Body of pancreas (tissue), 4 donors: ENCODE results near the gene FGF14. TPM values are rescaled to one million over a fixed set of nuclear protein-coding genes. Genes with fewer than 3 reads are reported as not detected.

ENCODE experiments used
- ATAC-seq: fragments of 150-250 bp; one replicate; pipeline ENCODE4 v1.9.1; 2016
- DNase-seq, 4 donors: peaks; one replicate each; pipeline ENCODE4 v3.0.0-alpha.2; 2019
- H3K27ac ChIP-seq, 4 donors: fragments of 200-600 bp; sonication (generic); 1 replicate in 3 of 4; 2 replicates in 1 of 4; pipeline versions ENCODE4 v1.5.1 to v1.6.1; 2016 to 2019; ENCODE audit warnings: mild to moderate bottlenecking in 1 of 4, mixed read lengths in 1 of 4, moderate library complexity in 1 of 4
- H3K27me3 ChIP-seq, 2 donors: fragments of 200-600 bp; sonication (generic); one replicate each; pipeline ENCODE4 v1.6.0; 2016; ENCODE audit warnings: mild to moderate bottlenecking in 1 of 2
- H3K36me3 ChIP-seq, 2 donors: fragments of 200-600 bp; sonication (generic); replicated peaks in 1 of 2; 2 replicates each; pipeline ENCODE4 v1.5.1; 2016; ENCODE audit warnings: low read depth in 2 of 2; ENCODE audit not compliant: insufficient read depth in 1 of 2
- H3K4me1 ChIP-seq: fragments of 200-600 bp; sonication (generic); one replicate; pipeline ENCODE4 v1.6.0; 2016
- H3K4me3 ChIP-seq, 2 donors: fragments of 200-600 bp; sonication (generic); 1 replicate in 1 of 2; 2 replicates in 1 of 2; pipeline ENCODE4 v1.5.1; 2016 to 2019
- H3K9me3 ChIP-seq, 3 donors: fragments of 200-600 bp; sonication (generic); 1 replicate in 2 of 3; 2 replicates in 1 of 3; pipeline ENCODE4 v1.5.1; 2016
- CTCF ChIP-seq, 7 experiments: fragments of 450-650 bp in 4 of 7; fragments of 200-600 bp in 3 of 7; sonication (generic) in 3 of 7; IDR thresholded peaks; one replicate each; pipeline ENCODE4 v1.5.1; 2016 to 2019; ENCODE audit warnings: antibody characterized with exemption in 7 of 7
- POLR2A ChIP-seq, 3 donors: fragments of 450-650 bp; IDR thresholded peaks; one replicate each; pipeline ENCODE4 v1.6.1; 2016; ENCODE audit warnings: antibody characterized with exemption in 3 of 3, mild to moderate bottlenecking in 2 of 3
- WGBS, 2 donors: methylation state at CpG; one replicate each; pipeline ENCODE4 v1.1.5; 2017; 5-methylcytosine and 5-hydroxymethylcytosine counted together
- intact Hi-C: fragments of 100-400 bp; cut with DNase I; formaldehyde crosslinking; loops from one replicate; pipeline ENCODE4 v1.15.1; 2023
- total RNA-seq, 2 donors: library from RNA; depleted of rRNA; stranded (reverse); fragments of >200 nt; gene quantifications; one replicate each; pipeline ENCODE4 v1.1.0, GENCODE V29; 2016

The FGF14 gene
- total RNA-seq, 2 donors from 2014 or later = under 0.01 to 0.52 TPM

- 65% methylated on average over 6 to 7 of the region's 7 CpGs for WGBS, 2 donors
- intact Hi-C loops = no loop called here
Measured at GRCh38 chr13:102291587-102292218, 110.1 kb downstream of the FGF14 start.

DNA sequence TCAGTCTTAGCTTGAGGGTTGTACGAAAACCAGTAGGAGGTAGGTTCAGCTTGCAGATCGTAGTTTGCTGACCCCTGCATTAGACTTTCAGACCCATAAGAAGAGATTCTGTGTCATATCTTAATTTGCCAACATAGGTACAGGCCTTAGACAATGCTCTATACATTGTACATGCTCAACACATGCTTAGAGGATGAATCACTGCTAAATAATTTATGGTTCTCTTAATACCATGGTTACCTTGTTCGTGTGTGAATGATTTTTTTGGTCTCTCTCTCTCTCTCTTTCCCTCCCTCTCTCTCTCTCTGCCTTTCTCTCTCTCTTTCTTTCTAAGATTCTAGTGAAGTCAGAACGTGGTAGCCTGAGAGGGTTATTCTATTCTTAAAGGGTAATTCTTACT is 112.2 kb downstream of the FGF14 start:
- no peak for TF ChIP-seq CTCF (IDR thresholded peaks at IDR 0.05)
- no peak for TF ChIP-seq POLR2A (IDR thresholded peaks at IDR 0.05)
- ATAC-seq (no peak), DNase-seq (no peak)
- Histone ChIP-seq H3K4me3 (no peak overlapping the region), H3K9me3 (no peaks in the 10 kb centered on the region), H3K27me3 (no peaks in the 10 kb centered on the region), H3K27ac (no peak overlapping the region), H3K4me1 (no peaks in the 10 kb centered on the region), H3K36me3 (no peaks in the 10 kb centered on the region)
- intact Hi-C loops = no loop called here
- WGBS, 2 donors = 53 to 62% methylated on average over 4 of the region's 4 CpGs

More at GRCh38 chr13:102291587-102292218, 110.1 kb downstream of the FGF14 start:
- Histone ChIP-seq H3K4me3 (no peak overlapping the region), H3K27ac (no peak overlapping the region), H3K36me3 (no peaks in the 10 kb centered on the region), H3K4me1 (no peaks in the 10 kb centered on the region), H3K9me3 (no peaks in the 10 kb centered on the region), H3K27me3 (no peaks in the 10 kb centered on the region)
- ATAC-seq = peak; percentile 30
- TF ChIP-seq POLR2A (IDR thresholded peaks at IDR 0.05) (no peak), CTCF (IDR thresholded peaks at IDR 0.05) (no peak)
- DNase-seq = peak in 1 of 4 donors; percentile 6

- H3K27ac ChIP-seq = no peak overlapping the region
- no peak overlapping the region for H3K4me3 ChIP-seq
- no peak for ATAC-seq
- WGBS, 2 donors = 71 to 77% methylated on average over 1 of the region's 1 CpG
- no peaks in the 10 kb centered on the region for H3K9me3 ChIP-seq
- DNase-seq = no peak
- no peak for TF ChIP-seq POLR2A (IDR thresholded peaks at IDR 0.05)
- no peak for TF ChIP-seq CTCF (IDR thresholded peaks at IDR 0.05)
- intact Hi-C loops = no loop called here
- no peaks in the 10 kb centered on the region for H3K4me1 ChIP-seq
- no peaks in the 10 kb centered on the region for H3K36me3 ChIP-seq
- no peaks in the 10 kb centered on the region for H3K27me3 ChIP-seq
Measured at GRCh38 chr13:102286326-102286725, 115.5 kb downstream of the FGF14 start.

DNA sequence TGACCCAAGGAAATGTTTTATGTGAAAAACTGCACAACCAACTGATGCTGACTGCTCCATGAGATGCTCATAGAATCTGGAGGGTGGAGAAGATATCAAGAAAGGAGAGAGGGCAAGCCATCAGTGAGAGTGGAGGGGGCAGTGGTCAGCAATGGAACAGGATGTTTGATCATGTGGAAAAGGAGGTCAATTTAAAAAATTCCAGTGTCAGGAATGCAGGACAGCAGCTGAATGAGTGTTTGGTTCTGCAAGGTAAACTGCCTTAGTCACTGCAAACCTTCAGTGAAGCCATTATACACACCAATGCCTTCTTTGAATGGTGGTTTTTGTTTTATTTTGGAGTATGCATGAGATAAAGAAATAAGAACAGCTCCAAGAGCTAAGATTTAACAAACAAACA is 121.5 kb downstream of the FGF14 start:
- Histone ChIP-seq H3K9me3 (no peaks in the 10 kb centered on the region), H3K36me3 (no peaks in the 10 kb centered on the region), H3K4me3 (no peak overlapping the region), H3K27me3 (no peaks in the 10 kb centered on the region), H3K4me1 (no peaks in the 10 kb centered on the region), H3K27ac (no peak overlapping the region)
- intact Hi-C loops = no loop called here
- TF ChIP-seq POLR2A (IDR thresholded peaks at IDR 0.05) (no peak), CTCF (IDR thresholded peaks at IDR 0.05) (no peak)
- ATAC-seq (no peak), DNase-seq (no peak)

GRCh38 chr13:102277286-102277685 is 124.6 kb downstream of the FGF14 start:
- no peak for ATAC-seq

More at GRCh38 chr13:102277286-102277685, 124.6 kb downstream of the FGF14 start:
- no peak for TF ChIP-seq POLR2A (IDR thresholded peaks at IDR 0.05)
- no peak for TF ChIP-seq CTCF (IDR thresholded peaks at IDR 0.05)
- peak in 1 of 4 donors; percentile 5 for DNase-seq
- 71 to 75% methylated on average over 4 of the region's 4 CpGs for WGBS, 2 donors
- H3K4me1 ChIP-seq = no peaks in the 10 kb centered on the region
- no peaks in the 10 kb centered on the region for H3K9me3 ChIP-seq
- intact Hi-C loops = no loop called here
- H3K27me3 ChIP-seq = no peaks in the 10 kb centered on the region
- no peak overlapping the region for H3K27ac ChIP-seq
- no peaks in the 10 kb centered on the region for H3K36me3 ChIP-seq
- H3K4me3 ChIP-seq = no peak overlapping the region
